ENCODE measurements around the gene SUPT16H. TPM values are rescaled to one million over a fixed set of nuclear protein-coding genes. Genes with fewer than 3 reads are reported as not detected.

The SUPT16H gene
- total and polyA plus RNA-seq, 5 donors from 2014 or later: 49.7 to 65.5 (median 63.6) TPM

DNA sequence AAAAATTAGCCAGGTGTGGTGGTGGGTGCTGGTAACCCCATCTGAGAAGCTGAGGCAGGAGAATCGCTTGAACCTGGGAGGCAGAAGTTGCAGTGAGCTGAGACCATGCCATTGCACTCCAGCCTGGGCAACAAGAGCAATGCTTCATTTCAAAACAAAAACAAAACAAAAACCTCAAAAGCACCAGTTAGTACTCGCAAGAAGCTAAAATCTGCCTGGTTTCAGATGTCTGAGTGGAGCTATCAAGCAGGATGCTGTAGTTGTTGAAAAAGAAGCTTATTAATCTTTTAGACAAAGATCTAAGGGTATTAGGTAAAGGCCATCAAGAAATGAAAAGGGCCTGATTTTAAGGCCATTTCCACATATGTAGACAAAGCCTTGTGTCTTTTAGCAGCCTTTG is 50.9 kb downstream of the SUPT16H start:
- Mint-ChIP-seq H3K9me3 (no peaks in the 10 kb centered on the region), H3K27me3 (peaks cover 6% of the 10 kb centered on the region), H3K27ac (no peak overlapping the region), H3K4me3 (no peak overlapping the region), H3K4me1 (no peaks in the 10 kb centered on the region), H3K36me3 (no peaks in the 10 kb centered on the region)
- Histone ChIP-seq H3K27ac (ENCODE audit: insufficient read depth, low read length, poor library complexity, severe bottlenecking) (no peak overlapping the region), H3K4me3 (ENCODE audit: low read depth, low read length) (no peak overlapping the region), H3K36me3 (ENCODE audit: control insufficient read depth, insufficient read depth, low read length) (no peaks in the 10 kb centered on the region), H3K9me3 (ENCODE audit: control insufficient read depth in 2 of 2, low read length in 2 of 2) (no peaks in the 10 kb centered on the region), H3K4me1 (ENCODE audit: control insufficient read depth, insufficient read depth, low read length, poor library complexity, severe bottlenecking) (no peaks in the 10 kb centered on the region), H3K27me3 (ENCODE audit: control insufficient read depth, insufficient read depth, low read length) (peaks cover 2% of the 10 kb centered on the region)
- ATAC-seq (ENCODE audit: low read depth in 2 of 2) (no peak), DNase-seq (no peak)

- Mint-ChIP-seq H3K9me3 (peaks cover 0 to 6% (median 0%) of the 10 kb centered on the region in 7 donors), H3K4me1 (no peaks in the 10 kb centered on the region), H3K27ac (no peak overlapping the region), H3K36me3 (no peaks in the 10 kb centered on the region), H3K4me3 (no peak overlapping the region), H3K27me3 (peaks cover 29% of the 10 kb centered on the region)
- no peak overlapping the region for H3K4me3 ChIP-seq (ENCODE audit: low read depth, low read length)
- H3K4me1 ChIP-seq (ENCODE audit: control insufficient read depth, insufficient read depth, low read length, poor library complexity, severe bottlenecking): no peaks in the 10 kb centered on the region
- no peaks in the 10 kb centered on the region for H3K36me3 ChIP-seq (ENCODE audit: control insufficient read depth, insufficient read depth, low read length)
- ATAC-seq (ENCODE audit: low read depth in 2 of 2): no peak
- DNase-seq: no peak
- H3K9me3 ChIP-seq (ENCODE audit: control insufficient read depth in 2 of 2, low read length in 2 of 2): no peaks in the 10 kb centered on the region
- H3K27me3 ChIP-seq (ENCODE audit: control insufficient read depth, insufficient read depth, low read length): peaks cover 6% of the 10 kb centered on the region
- no peak overlapping the region for H3K27ac ChIP-seq (ENCODE audit: insufficient read depth, low read length, poor library complexity, severe bottlenecking)
Measured at GRCh38 chr14:21326972-21327371, 56.8 kb downstream of the SUPT16H start.

DNA sequence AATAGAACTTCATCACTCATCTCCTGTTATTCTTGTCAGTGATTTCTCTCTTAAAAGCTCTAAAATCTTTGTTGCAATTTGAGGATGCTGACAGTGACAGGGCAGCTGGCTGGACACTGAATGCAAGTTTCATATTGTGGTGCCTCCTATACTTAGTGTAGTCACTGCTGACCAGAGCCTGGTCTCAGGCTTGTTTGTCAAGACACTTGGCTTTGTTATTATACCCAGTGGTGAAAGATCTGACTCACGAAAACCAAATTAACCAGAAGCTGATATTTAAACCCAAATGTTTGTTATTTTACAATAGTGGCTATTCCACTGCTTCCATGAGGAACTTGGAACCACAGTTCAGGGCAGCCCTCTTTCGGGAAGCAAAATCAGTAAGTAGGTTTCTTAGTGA is 61.1 kb downstream of the SUPT16H start:
- ATAC-seq (ENCODE audit: low read depth in 2 of 2): no peak
- no peak for DNase-seq
- Histone ChIP-seq H3K9me3 (ENCODE audit: control insufficient read depth in 2 of 2, low read length in 2 of 2) (no peaks in the 10 kb centered on the region), H3K27ac (ENCODE audit: insufficient read depth, low read length, poor library complexity, severe bottlenecking) (no peak overlapping the region), H3K36me3 (ENCODE audit: control insufficient read depth, insufficient read depth, low read length) (no peaks in the 10 kb centered on the region), H3K4me1 (ENCODE audit: control insufficient read depth, insufficient read depth, low read length, poor library complexity, severe bottlenecking) (no peaks in the 10 kb centered on the region), H3K4me3 (ENCODE audit: low read depth, low read length) (no peak overlapping the region), H3K27me3 (ENCODE audit: control insufficient read depth, insufficient read depth, low read length) (peaks cover 6% of the 10 kb centered on the region)
- peak overlapping the region in 1 of 3 donors; percentile 18 for H3K27ac Mint-ChIP-seq
- peaks cover 0 to 6% (median 0%) of the 10 kb centered on the region in 7 donors for H3K9me3 Mint-ChIP-seq
- H3K36me3 Mint-ChIP-seq: no peaks in the 10 kb centered on the region
- H3K4me3 Mint-ChIP-seq: no peak overlapping the region
- H3K27me3 Mint-ChIP-seq: peaks cover 56% of the 10 kb centered on the region
- peaks cover 0 to 9% (median 5%) of the 10 kb centered on the region in 4 donors for H3K4me1 Mint-ChIP-seq

DNA sequence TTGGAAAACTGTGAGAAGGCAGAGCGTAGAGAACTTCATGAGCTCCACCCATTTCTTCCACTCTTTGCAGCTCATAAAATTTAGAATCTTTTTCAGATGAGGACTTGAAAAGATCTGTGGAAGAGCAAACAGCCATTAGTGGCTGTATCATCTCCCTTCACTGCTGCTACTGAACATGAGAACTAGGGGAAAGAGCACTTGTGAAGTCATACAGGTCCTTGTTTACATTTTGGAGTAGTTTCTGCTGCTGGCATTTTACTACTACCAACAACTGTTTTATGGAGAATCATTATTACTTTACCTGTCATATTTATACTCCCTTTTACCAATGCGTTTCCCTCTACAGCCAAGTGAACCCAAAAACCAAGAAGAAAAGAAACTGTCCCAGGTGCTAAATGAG is 62.9 kb downstream of the SUPT16H start:
- Mint-ChIP-seq H3K4me1 (peaks cover 0 to 9% (median 5%) of the 10 kb centered on the region in 4 donors), H3K27me3 (peaks cover 60% of the 10 kb centered on the region), H3K4me3 (no peak overlapping the region), H3K9me3 (peaks cover 0 to 6% (median 0%) of the 10 kb centered on the region in 7 donors), H3K36me3 (no peaks in the 10 kb centered on the region), H3K27ac (no peak overlapping the region)
- peaks cover 9% of the 10 kb centered on the region for H3K27me3 ChIP-seq (ENCODE audit: control insufficient read depth, insufficient read depth, low read length)
- ATAC-seq (ENCODE audit: low read depth in 2 of 2) (no peak), DNase-seq (no peak)
- no peak overlapping the region for H3K4me3 ChIP-seq (ENCODE audit: low read depth, low read length)
- no peaks in the 10 kb centered on the region for H3K9me3 ChIP-seq (ENCODE audit: control insufficient read depth in 2 of 2, low read length in 2 of 2)
- H3K36me3 ChIP-seq (ENCODE audit: control insufficient read depth, insufficient read depth, low read length): no peaks in the 10 kb centered on the region
- H3K4me1 ChIP-seq (ENCODE audit: control insufficient read depth, insufficient read depth, low read length, poor library complexity, severe bottlenecking): no peaks in the 10 kb centered on the region
- no peak overlapping the region for H3K27ac ChIP-seq (ENCODE audit: insufficient read depth, low read length, poor library complexity, severe bottlenecking)

DNA sequence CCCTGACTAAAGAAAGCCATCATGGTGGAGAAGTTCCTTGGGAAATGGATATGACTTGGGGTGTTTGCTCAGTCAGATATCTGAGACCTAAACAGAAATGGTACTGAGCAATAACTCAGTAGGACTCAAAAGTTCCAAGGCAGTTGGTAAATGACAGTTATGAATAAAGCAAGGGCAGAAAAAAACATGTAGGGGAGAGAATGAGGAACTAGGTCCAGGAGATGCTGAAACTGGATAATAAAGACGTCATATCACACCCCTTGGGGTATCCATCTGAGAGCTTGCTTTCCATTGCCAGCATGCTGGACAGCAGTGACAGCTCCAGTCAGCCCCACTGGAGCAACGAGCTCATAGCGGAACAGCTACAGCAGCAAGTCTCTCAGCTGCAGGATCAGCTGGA is 66.4 kb downstream of the SUPT16H start:
- Histone ChIP-seq H3K36me3 (ENCODE audit: control insufficient read depth, insufficient read depth, low read length) (no peaks in the 10 kb centered on the region), H3K4me3 (ENCODE audit: low read depth, low read length) (no peak overlapping the region), H3K9me3 (ENCODE audit: control insufficient read depth in 2 of 2, low read length in 2 of 2) (no peaks in the 10 kb centered on the region), H3K27me3 (ENCODE audit: control insufficient read depth, insufficient read depth, low read length) (peaks cover 4% of the 10 kb centered on the region), H3K4me1 (ENCODE audit: control insufficient read depth, insufficient read depth, low read length, poor library complexity, severe bottlenecking) (no peaks in the 10 kb centered on the region), H3K27ac (ENCODE audit: insufficient read depth, low read length, poor library complexity, severe bottlenecking) (no peak overlapping the region)
- Mint-ChIP-seq H3K4me1 (peaks cover 0 to 9% (median 5%) of the 10 kb centered on the region in 4 donors), H3K27ac (no peak overlapping the region), H3K4me3 (no peak overlapping the region), H3K9me3 (no peaks in the 10 kb centered on the region), H3K27me3 (peaks cover 49% of the 10 kb centered on the region), H3K36me3 (no peaks in the 10 kb centered on the region)
- DNase-seq (no peak), ATAC-seq (ENCODE audit: low read depth in 2 of 2) (no peak)

DNA sequence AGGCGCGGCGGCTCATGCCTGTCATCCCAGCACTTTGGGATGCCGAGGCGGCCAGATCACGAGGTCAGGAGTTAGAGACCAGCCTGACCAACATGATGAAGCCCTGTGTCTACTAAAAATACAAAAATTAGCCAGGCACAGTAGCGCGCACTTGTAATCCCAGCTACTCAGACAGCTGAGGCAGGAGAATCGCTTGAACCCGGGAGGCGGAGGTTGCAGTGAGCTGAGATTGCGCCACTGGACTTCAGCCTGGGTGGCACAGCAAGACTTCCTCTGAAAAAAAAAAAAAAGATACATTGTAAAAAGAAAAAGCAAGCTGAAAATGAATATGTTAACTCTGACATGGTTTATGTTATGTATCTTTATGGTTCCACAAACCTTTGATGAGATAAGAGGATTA is 70.3 kb downstream of the SUPT16H start:
- Histone ChIP-seq H3K4me1 (ENCODE audit: control insufficient read depth, insufficient read depth, low read length, poor library complexity, severe bottlenecking) (peaks cover 12% of the 10 kb centered on the region), H3K4me3 (ENCODE audit: low read depth, low read length) (no peak overlapping the region), H3K9me3 (ENCODE audit: control insufficient read depth in 2 of 2, low read length in 2 of 2) (no peaks in the 10 kb centered on the region), H3K27me3 (ENCODE audit: control insufficient read depth, insufficient read depth, low read length) (peaks cover 3% of the 10 kb centered on the region), H3K27ac (ENCODE audit: insufficient read depth, low read length, poor library complexity, severe bottlenecking) (no peak overlapping the region), H3K36me3 (ENCODE audit: control insufficient read depth, insufficient read depth, low read length) (no peaks in the 10 kb centered on the region)
- Mint-ChIP-seq H3K9me3 (no peaks in the 10 kb centered on the region), H3K36me3 (no peaks in the 10 kb centered on the region), H3K4me3 (no peak overlapping the region), H3K4me1 (peaks cover 5 to 15% (median 10%) of the 10 kb centered on the region in 4 donors), H3K27ac (no peak overlapping the region), H3K27me3 (peaks cover 37% of the 10 kb centered on the region)
- ATAC-seq (ENCODE audit: low read depth in 2 of 2) (no peak), DNase-seq (no peak)

DNA sequence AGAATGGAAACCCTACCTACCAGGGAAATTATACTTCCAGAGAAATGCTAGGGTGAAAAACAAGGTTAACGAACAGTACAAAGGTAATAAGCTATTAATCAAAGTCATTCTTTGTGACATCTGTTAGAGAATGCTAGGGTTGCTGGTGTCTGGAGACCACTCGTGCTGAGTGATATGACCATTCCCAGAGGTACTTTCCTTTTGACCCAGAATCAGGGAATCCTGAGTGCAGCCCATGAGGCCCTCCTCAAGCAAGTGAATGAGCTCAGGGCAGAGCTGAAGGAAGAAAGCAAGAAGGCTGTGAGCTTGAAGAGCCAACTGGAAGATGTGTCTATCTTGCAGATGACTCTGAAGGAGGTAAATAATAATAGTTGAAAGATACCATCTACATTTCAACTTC is 72.2 kb downstream of the SUPT16H start:
- DNase-seq: no peak
- Mint-ChIP-seq H3K9me3 (no peaks in the 10 kb centered on the region), H3K4me3 (no peak overlapping the region), H3K27me3 (peaks cover 21% of the 10 kb centered on the region), H3K4me1 (peaks cover 12 to 22% (median 18%) of the 10 kb centered on the region in 4 donors), H3K27ac (no peak overlapping the region), H3K36me3 (no peaks in the 10 kb centered on the region)
- no peak overlapping the region for H3K27ac ChIP-seq (ENCODE audit: insufficient read depth, low read length, poor library complexity, severe bottlenecking)
- H3K4me1 ChIP-seq (ENCODE audit: control insufficient read depth, insufficient read depth, low read length, poor library complexity, severe bottlenecking): peaks cover 16% of the 10 kb centered on the region
- no peak for ATAC-seq (ENCODE audit: low read depth in 2 of 2)
- H3K9me3 ChIP-seq (ENCODE audit: control insufficient read depth in 2 of 2, low read length in 2 of 2): no peaks in the 10 kb centered on the region
- H3K4me3 ChIP-seq (ENCODE audit: low read depth, low read length): no peak overlapping the region
- no peaks in the 10 kb centered on the region for H3K27me3 ChIP-seq (ENCODE audit: control insufficient read depth, insufficient read depth, low read length)
- H3K36me3 ChIP-seq (ENCODE audit: control insufficient read depth, insufficient read depth, low read length): no peaks in the 10 kb centered on the region

- Mint-ChIP-seq H3K4me3 (no peak overlapping the region), H3K27ac (no peak overlapping the region), H3K9me3 (peaks cover 0 to 1% (median 0%) of the 10 kb centered on the region in 7 donors), H3K27me3 (peaks cover 25% of the 10 kb centered on the region), H3K36me3 (no peaks in the 10 kb centered on the region), H3K4me1 (peaks cover 12 to 22% (median 18%) of the 10 kb centered on the region in 4 donors)
- no peak for DNase-seq
- H3K27me3 ChIP-seq (ENCODE audit: control insufficient read depth, insufficient read depth, low read length): no peaks in the 10 kb centered on the region
- no peak for ATAC-seq (ENCODE audit: low read depth in 2 of 2)
- H3K27ac ChIP-seq (ENCODE audit: insufficient read depth, low read length, poor library complexity, severe bottlenecking): no peak overlapping the region
- no peak overlapping the region for H3K4me3 ChIP-seq (ENCODE audit: low read depth, low read length)
- H3K4me1 ChIP-seq (ENCODE audit: control insufficient read depth, insufficient read depth, low read length, poor library complexity, severe bottlenecking): peaks cover 16% of the 10 kb centered on the region
- no peaks in the 10 kb centered on the region for H3K36me3 ChIP-seq (ENCODE audit: control insufficient read depth, insufficient read depth, low read length)
- H3K9me3 ChIP-seq (ENCODE audit: control insufficient read depth in 2 of 2, low read length in 2 of 2): no peaks in the 10 kb centered on the region
Measured at GRCh38 chr14:21309956-21310355, 73.9 kb downstream of the SUPT16H start.

Data from CD4-positive, CD25-positive, alpha-beta regulatory T cell (primary cell).